ENCODE results near the gene TMEM163.

GRCh38 chr2:134460583-134460998, 258.2 kb downstream of the TMEM163 start:
- TF ChIP-seq POLR2A (IDR thresholded peaks at IDR 0.05; ENCODE audit: low read length) (no peak), GATA1 (IDR thresholded peaks at IDR 0.05; ENCODE audit: low read depth, low read length) (no peak)
